ENCODE results near the gene TMEM121. TPM values are rescaled to one million over a fixed set of nuclear protein-coding genes. Genes with fewer than 3 reads are reported as not detected.

TMEM121 gene
- total RNA-seq, 2 experiments from 2014 or later, result 9.7 to 10.2 TPM

- ChIA-PET CTCF (no interaction called here), POLR2A (interaction anchor here (1.2 kb wide), 1 partner anchor 37 kb away, joined by 4 read pairs; no protein-coding TSS in a partner anchor)
- Mint-ChIP-seq H3K27ac (peak overlapping the region; percentile 23), H3K27me3 (peaks cover 2% of the 10 kb centered on the region), H3K4me1 (ENCODE audit: low read depth) (peaks cover 20% of the 10 kb centered on the region), H3K4me3 (peak overlapping the region; percentile 75), H3K36me3 (no peaks in the 10 kb centered on the region), H3K9me3 (no peaks in the 10 kb centered on the region)
- intact Hi-C loops (cut with micrococcal nuclease), result loop anchor here (10.0 kb wide), 1 partner anchor 52 kb away; the partner anchor contains the start of gene CRIP2
- DNase-seq, result peak; percentile 26
These were observed 495 bp downstream of the TMEM121 start for GRCh38 chr14:105526776-105527380.

GRCh38 chr14:105527381-105527825, 1.0 kb downstream of the TMEM121 start:
- ChIA-PET POLR2A (interaction anchor here (1.2 kb wide), 1 partner anchor 38 kb away, joined by 4 read pairs; no protein-coding TSS in a partner anchor), CTCF (no interaction called here)
- Mint-ChIP-seq H3K36me3 (no peaks in the 10 kb centered on the region), H3K9me3 (no peaks in the 10 kb centered on the region), H3K4me3 (peak overlapping the region; percentile 75), H3K27me3 (peaks cover 2% of the 10 kb centered on the region), H3K27ac (peak overlapping the region; percentile 42), H3K4me1 (ENCODE audit: low read depth) (peaks cover 20% of the 10 kb centered on the region)
- intact Hi-C loops (cut with micrococcal nuclease), result loop anchor here (10.0 kb wide), 1 partner anchor 53 kb away; the partner anchor contains the start of gene CRIP2
- no peak for DNase-seq

GRCh38 chr14:105527826-105528585, 1.6 kb downstream of the TMEM121 start:
- Mint-ChIP-seq H3K4me1 (ENCODE audit: low read depth) (peaks cover 20% of the 10 kb centered on the region), H3K36me3 (no peaks in the 10 kb centered on the region), H3K4me3 (peak overlapping the region; percentile 75), H3K27me3 (peaks cover 2% of the 10 kb centered on the region), H3K9me3 (no peaks in the 10 kb centered on the region), H3K27ac (peak overlapping the region; percentile 42)
- ChIA-PET CTCF (interaction anchor here (0.6 to 2.1 kb wide), 13 partner anchors 10 to 157 kb away, joined by 3 to 26 read pairs (median 5); partner anchors contain the start of gene MTA1), POLR2A (interaction anchor here (0.7 to 1.3 kb wide), 3 partner anchors 36 to 47 kb away, joined by 4 to 6 read pairs (median 4); no protein-coding TSS in a partner anchor)
- intact Hi-C loops (cut with micrococcal nuclease), result loop anchor here (2.0 to 10.0 kb wide), 2 partner anchors 53 to 157 kb away; partner anchors contain the start of gene CRIP2
- peak; percentile 86 for DNase-seq

- no peaks in the 10 kb centered on the region for H3K36me3 Mint-ChIP-seq
- peaks cover 20% of the 10 kb centered on the region for H3K4me1 Mint-ChIP-seq (ENCODE audit: low read depth)
- H3K27me3 Mint-ChIP-seq, result peaks cover 2% of the 10 kb centered on the region
- DNase-seq, result peak; percentile 59
- H3K27ac Mint-ChIP-seq, result peak overlapping the region; percentile 86
- no peaks in the 10 kb centered on the region for H3K9me3 Mint-ChIP-seq
- intact Hi-C loops (cut with micrococcal nuclease), result loop anchor here (1.0 to 10.0 kb wide), 3 partner anchors 37 to 158 kb away; partner anchors contain the start of genes CRIP2 and TEDC1
- POLR2A ChIA-PET, result interaction anchor here (0.6 to 1.3 kb wide), 5 partner anchors 37 to 158 kb away, joined by 3 to 6 read pairs (median 4); no protein-coding TSS in a partner anchor
- CTCF ChIA-PET, result interaction anchor here (0.7 to 2.1 kb wide), 12 partner anchors 9 to 158 kb away, joined by 3 to 26 read pairs (median 5); partner anchors contain the start of gene MTA1
- H3K4me3 Mint-ChIP-seq, result peak overlapping the region; percentile 79
These were observed 2.4 kb downstream of the TMEM121 start for GRCh38 chr14:105528586-105529318.

- H3K36me3 Mint-ChIP-seq, result no peaks in the 10 kb centered on the region
- H3K4me1 Mint-ChIP-seq (ENCODE audit: low read depth), result peaks cover 20% of the 10 kb centered on the region
- CTCF ChIA-PET, result interaction anchor here (1.6 to 2.1 kb wide), 5 partner anchors 9 to 158 kb away, joined by 5 to 26 read pairs (median 16); no protein-coding TSS in a partner anchor
- POLR2A ChIA-PET, result interaction anchor here (1.0 kb wide), 1 partner anchor 39 kb away, joined by 4 read pairs; no protein-coding TSS in a partner anchor
- peak overlapping the region; percentile 79 for H3K4me3 Mint-ChIP-seq
- peaks cover 2% of the 10 kb centered on the region for H3K27me3 Mint-ChIP-seq
- intact Hi-C loops (cut with micrococcal nuclease), result loop anchor here (1.0 to 10.0 kb wide), 3 partner anchors 38 to 158 kb away; partner anchors contain the start of genes CRIP2 and TEDC1
- H3K27ac Mint-ChIP-seq, result peak overlapping the region; percentile 86
- no peaks in the 10 kb centered on the region for H3K9me3 Mint-ChIP-seq
- DNase-seq, result no peak
These were observed 2.9 kb downstream of the TMEM121 start for GRCh38 chr14:105529319-105529568.

GRCh38 chr14:105529569-105530284, 3.3 kb downstream of the TMEM121 start:
- DNase-seq, result peak; percentile 63
- intact Hi-C loops (cut with micrococcal nuclease), result loop anchor here (1.0 to 10.0 kb wide), 3 partner anchors 38 to 159 kb away; partner anchors contain the start of genes CRIP2 and TEDC1
- H3K27me3 Mint-ChIP-seq, result peaks cover 2% of the 10 kb centered on the region
- ChIA-PET POLR2A (interaction anchor here (1.0 kb wide), 1 partner anchor 40 kb away, joined by 4 read pairs; no protein-coding TSS in a partner anchor), CTCF (interaction anchor here (1.6 to 2.1 kb wide), 5 partner anchors 8 to 159 kb away, joined by 5 to 26 read pairs (median 16); no protein-coding TSS in a partner anchor)
- peaks cover 20% of the 10 kb centered on the region for H3K4me1 Mint-ChIP-seq (ENCODE audit: low read depth)
- H3K36me3 Mint-ChIP-seq, result no peaks in the 10 kb centered on the region
- H3K4me3 Mint-ChIP-seq, result peak overlapping the region; percentile 79
- H3K9me3 Mint-ChIP-seq, result no peaks in the 10 kb centered on the region
- peak overlapping the region; percentile 86 for H3K27ac Mint-ChIP-seq

GRCh38 chr14:105530285-105531087, 4.1 kb downstream of the TMEM121 start:
- CTCF ChIA-PET, result interaction anchor here (0.8 to 3.4 kb wide), 2 partner anchors 50 to 158 kb away, joined by 3 to 11 read pairs; no protein-coding TSS in a partner anchor
- Mint-ChIP-seq H3K4me1 (ENCODE audit: low read depth) (peaks cover 20% of the 10 kb centered on the region), H3K4me3 (peak overlapping the region; percentile 74), H3K9me3 (no peaks in the 10 kb centered on the region), H3K27ac (peak overlapping the region; percentile 73), H3K27me3 (peaks cover 2% of the 10 kb centered on the region), H3K36me3 (no peaks in the 10 kb centered on the region)
- intact Hi-C loops (cut with micrococcal nuclease), result no loop called here
- DNase-seq, result no peak
- POLR2A ChIA-PET, result no interaction called here

- Mint-ChIP-seq H3K36me3 (no peaks in the 10 kb centered on the region), H3K27me3 (no peaks in the 10 kb centered on the region), H3K4me1 (ENCODE audit: low read depth) (peaks cover 20% of the 10 kb centered on the region), H3K4me3 (no peak overlapping the region), H3K9me3 (no peaks in the 10 kb centered on the region), H3K27ac (no peak overlapping the region)
- intact Hi-C loops (cut with micrococcal nuclease), result no loop called here
- no peak for DNase-seq
- POLR2A ChIA-PET, result no interaction called here
- CTCF ChIA-PET, result interaction anchor here (0.8 to 3.4 kb wide), 3 partner anchors 11 to 159 kb away, joined by 3 to 11 read pairs (median 3); no protein-coding TSS in a partner anchor
These were observed 4.9 kb downstream of the TMEM121 start for GRCh38 chr14:105531088-105531893.

- no peaks in the 10 kb centered on the region for H3K27me3 Mint-ChIP-seq
- peaks cover 19% of the 10 kb centered on the region for H3K4me1 Mint-ChIP-seq (ENCODE audit: low read depth)
- no peak overlapping the region for H3K4me3 Mint-ChIP-seq
- DNase-seq, result no peak
- no peaks in the 10 kb centered on the region for H3K36me3 Mint-ChIP-seq
- H3K9me3 Mint-ChIP-seq, result no peaks in the 10 kb centered on the region
- CTCF ChIA-PET, result interaction anchor here (1.5 to 3.4 kb wide), 3 partner anchors 10 to 158 kb away, joined by 3 to 11 read pairs (median 3); no protein-coding TSS in a partner anchor
- POLR2A ChIA-PET, result no interaction called here
- intact Hi-C loops (cut with micrococcal nuclease), result no loop called here
- H3K27ac Mint-ChIP-seq, result no peak overlapping the region
These were observed 5.7 kb downstream of the TMEM121 start for GRCh38 chr14:105531894-105532623.
